Astrocyte of the hippocampus (primary cell): ENCODE measurements around the gene MTUS2.
"Not testable (repeated sequence)": the region's sequence is repeated elsewhere in the genome, so short reads cannot be mapped to it uniquely, and the experiment has no call there.

Source experiments
- DNase-seq: peaks from one replicate; pipeline ENCODE4 v3.0.0; 2011; ENCODE audit warnings: low read depth, low spot score

MTUS2 gene

GRCh38 chr13:29315847-29316246, 495.7 kb downstream of the MTUS2 start:
- no peak for DNase-seq

DNA sequence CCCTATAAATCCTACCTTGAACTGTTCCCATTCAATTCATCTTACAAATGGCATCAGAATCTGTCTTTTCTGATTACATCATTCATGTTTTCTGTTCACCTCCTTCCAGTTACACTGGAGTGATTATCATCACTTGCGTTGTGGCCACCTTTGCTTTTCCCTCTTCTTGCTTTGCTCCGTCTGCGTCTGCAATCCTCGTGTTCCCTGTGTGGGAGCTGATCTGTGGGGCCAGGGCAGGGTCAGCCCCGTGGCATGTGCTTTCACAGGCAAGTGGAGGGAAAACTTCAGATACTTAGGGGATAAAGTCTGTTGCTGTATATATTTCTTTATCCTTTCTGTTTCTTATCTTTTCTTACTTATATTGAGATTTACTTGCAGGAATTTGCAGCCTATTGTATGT, 497.7 kb downstream of the MTUS2 start:
- no peak for DNase-seq

DNA sequence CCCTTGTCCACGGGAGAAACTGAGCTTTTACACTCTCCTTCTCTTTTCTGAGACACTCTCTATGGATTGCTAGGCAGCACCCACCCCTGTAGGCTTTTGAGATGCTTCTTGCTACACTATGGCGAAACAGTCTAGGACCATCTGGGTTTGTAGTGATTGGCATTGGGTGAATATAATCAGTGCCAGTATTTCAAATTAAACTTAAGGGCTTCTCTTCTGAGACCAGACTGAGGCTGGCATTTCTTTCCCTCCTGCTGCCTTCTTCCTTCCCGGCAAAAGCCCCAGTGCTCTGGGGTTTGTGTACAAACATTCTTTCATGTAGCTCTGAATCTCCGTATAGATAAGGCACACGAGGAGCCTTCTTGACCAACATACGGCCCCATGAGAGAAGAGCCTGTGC, 498.6 kb downstream of the MTUS2 start:
- DNase-seq = no peak

GRCh38 chr13:29319451-29319850, 499.3 kb downstream of the MTUS2 start:
- no peak for DNase-seq

DNA sequence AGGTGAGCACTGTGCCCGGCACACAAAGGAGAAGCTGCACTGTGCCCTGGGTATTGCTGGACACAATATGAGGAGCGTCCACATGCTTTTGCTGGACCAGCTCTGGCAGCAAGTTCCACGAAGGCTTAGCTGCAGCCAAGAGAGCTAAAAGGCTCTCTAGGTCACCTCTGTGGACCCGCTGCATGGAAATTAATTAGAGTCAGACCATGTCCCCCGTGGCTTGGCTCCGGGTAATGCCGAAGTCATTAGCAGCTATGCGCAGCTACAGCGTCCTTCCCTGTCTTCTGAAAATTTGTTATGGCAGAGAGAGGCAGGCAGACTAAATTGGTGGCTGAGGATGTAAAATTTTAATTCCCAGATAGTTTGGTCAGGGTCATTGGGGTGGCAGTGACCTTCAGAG, 503.8 kb downstream of the MTUS2 start:
- no peak for DNase-seq

- no peak for DNase-seq
Observed at GRCh38 chr13:29324601-29325000, 504.5 kb downstream of the MTUS2 start.

- DNase-seq = no peak
Observed at GRCh38 chr13:29328501-29328900, 508.4 kb downstream of the MTUS2 start.

DNA sequence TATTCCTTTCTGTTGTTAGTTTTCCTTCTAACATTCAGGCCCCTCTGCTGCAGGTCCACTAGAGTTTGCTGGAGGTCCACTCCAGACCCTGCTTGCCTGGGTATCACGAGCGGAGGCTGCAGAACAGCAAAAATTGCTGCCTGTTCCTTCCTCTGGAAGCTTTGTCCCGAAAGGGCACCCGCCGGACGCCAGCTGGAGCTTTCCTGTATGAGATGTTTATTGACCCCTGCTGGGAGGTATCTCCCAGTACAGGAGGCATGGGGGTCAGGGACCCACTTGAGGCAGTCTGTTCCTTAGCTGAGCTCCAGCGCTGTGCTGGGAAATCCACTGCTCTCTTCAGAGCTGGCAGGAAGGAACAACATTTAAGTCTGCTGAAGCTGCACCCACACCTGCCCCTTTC, 516.2 kb downstream of the MTUS2 start:
- DNase-seq = no peak

DNA sequence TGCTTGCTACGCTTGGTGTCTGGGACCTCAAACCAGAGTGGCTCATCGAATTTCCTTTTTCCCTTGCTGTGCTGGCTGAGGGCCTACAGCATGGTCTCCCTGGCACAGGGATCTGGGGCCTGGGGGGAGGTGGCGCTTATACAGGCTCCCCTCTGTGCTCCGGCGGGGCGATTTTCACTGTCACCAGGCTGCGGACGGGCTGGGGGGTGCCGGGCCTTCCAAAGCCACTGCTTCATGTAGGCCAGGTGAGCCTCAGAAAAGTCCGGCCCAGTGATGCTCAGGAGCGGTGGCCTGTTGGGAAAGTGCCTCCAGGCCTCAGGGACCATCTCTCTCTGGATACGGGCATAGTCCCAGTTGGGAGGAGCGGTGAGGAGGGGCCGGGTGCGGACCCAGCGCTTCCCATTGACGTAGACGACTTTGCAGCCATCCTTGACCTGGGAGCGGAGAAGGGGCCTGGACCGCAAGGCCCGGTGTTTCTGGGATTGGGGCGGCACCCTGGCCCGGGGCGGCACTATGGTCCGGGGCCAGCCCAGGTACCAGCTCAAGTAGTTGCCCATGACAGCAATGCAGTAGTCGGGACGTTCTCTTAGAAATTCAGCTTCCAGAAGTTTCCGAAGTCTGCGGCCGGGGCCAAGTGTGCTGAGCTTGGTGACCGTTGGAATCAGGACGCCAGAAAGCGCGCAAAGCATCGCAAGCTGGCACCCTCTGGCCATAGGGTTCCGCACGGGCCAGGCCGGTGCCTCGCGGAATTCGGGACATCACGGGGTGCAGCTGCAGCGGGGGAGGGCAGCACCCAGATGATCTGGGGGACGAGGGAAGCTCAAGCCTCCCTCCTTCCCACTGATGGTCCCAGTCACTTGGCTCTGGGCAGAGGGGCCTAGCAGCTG, 519.5 kb downstream of the MTUS2 start:
- no peak for DNase-seq

DNA sequence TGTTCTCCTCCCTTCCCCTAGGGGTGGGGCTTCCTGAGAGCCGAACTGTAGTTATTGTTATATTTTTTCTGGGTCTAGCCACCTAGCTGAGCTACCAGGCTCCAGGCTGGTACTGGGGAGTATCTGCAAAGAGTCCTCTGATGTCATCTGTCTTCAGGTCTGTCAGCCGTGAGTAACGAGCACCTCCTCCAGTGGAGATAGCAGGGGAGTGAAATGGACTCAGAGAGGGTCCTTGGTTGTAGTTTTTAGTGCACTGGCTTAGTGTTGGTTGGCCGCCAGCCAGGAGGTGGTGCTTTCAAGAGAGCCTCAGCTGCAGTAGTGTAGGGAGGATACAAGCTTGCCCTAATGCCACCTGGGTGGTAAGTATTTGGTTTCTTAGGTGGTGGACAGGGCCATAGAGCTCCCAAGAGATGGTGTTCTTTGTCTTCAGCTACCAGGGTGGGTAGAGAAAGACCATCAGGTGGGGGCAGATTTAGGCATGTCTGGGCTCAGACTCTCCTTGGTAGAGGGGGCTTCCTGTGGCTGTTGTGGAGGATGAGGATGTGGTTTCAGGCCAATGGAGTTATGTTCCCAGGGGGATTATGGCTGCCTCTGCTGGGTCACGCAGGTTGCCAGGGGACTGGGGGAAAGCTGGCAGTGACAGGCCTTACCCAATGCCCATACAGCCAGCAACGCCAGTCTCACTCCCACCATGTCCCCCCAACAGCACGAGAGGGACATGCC, 525.9 kb downstream of the MTUS2 start:
- DNase-seq = not testable (repeated sequence)

DNA sequence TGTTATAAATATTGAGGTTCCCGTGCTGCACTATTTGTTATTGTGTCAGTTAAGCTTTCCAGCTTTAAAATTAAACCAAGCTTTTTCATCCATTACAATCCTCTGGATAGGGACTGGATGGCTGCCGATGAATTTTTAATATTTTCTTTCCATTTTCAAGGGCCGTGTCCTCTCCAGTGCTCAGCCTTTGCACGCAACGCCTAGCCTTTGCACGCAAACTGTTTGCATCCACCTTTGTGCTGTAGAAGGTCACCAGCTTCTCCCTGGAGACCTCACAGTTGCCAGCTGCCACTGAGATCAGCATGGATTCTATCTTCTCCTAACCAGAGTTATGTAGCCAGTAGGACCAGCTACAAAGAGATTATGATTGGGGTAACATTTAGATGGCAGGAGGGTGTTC, 534.9 kb downstream of the MTUS2 start:
- DNase-seq = no peak

- DNase-seq = no peak
Observed at GRCh38 chr13:29359181-29359580, 539.0 kb downstream of the MTUS2 start.

GRCh38 chr13:29361716-29362115, 541.6 kb downstream of the MTUS2 start:
- DNase-seq = no peak

DNA sequence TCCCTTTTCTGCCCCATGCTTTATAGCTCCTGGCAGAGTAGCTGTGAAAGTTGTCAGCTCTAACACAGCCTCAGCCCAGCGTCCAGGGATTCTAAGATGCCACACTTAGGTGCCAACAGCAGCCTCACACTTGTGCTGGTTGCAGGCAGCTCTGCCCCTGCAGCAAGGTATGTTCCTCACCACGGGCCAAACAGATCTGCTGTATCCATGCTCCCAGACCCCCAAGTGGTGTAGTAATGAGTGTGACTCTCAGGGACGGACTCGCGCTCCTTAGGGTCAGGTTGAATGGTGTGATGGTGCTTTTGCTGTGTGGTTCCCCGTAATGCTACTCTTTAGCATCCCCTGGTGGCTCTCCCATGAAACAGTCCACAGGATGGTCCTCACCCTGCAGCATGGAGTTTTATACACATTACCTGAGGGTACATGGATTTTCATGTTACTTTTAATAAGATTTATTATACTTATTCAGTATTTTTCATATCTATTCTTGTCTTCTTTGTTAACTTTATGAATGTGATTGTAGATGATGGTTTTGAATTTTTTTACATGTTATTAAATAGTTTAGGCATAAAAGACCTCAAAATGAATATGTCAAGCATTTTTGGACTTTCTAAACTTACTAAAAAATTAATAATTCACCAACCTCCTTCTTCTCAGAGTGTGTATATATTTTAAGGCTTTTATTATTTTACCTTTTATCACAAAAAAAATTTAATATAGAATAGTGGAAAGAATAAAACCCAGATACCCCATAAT, 542.9 kb downstream of the MTUS2 start:
- DNase-seq = peak; percentile 54

- peak; percentile 53 for DNase-seq
Observed at GRCh38 chr13:29369060-29369743, 549.1 kb downstream of the MTUS2 start.

DNA sequence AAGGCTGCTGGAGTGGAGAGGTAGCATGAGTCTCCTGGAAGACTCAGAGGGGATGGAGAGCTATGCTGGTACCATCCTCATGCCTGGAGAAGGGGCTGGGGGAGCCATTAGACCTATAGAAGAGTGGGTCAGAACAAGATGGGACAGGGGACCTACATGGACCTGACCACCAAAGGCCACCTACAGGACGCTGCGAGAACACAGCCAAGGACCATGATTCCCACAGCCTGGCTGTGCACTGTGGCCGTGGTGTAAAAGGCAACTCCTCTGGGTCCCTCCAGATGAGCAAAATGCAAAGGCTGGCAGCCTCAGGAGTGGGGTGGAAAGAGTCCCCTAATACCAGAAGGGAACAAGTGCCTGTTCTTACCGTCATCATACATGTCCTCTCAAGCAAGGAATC, 559.1 kb downstream of the MTUS2 start:
- DNase-seq = no peak

DNA sequence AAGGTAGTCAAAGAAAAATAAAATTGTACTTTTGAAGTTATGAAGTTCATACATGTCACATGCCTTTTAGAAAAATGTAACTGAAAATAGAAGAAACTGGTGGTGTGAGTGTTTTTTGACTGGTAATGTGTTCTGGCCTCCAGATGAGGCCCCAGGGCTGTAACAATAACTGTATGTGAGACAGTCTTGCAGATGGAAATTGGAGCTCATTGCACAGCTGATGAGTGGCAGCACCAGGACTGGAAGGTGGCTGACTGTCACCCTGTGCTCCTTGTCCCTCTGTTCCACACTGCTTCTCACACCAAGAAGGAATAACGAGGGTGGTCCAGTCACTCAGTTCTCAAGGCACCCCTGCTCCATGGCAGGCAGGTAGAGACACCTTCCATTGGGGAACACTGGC, 559.7 kb downstream of the MTUS2 start:
- no peak for DNase-seq

DNA sequence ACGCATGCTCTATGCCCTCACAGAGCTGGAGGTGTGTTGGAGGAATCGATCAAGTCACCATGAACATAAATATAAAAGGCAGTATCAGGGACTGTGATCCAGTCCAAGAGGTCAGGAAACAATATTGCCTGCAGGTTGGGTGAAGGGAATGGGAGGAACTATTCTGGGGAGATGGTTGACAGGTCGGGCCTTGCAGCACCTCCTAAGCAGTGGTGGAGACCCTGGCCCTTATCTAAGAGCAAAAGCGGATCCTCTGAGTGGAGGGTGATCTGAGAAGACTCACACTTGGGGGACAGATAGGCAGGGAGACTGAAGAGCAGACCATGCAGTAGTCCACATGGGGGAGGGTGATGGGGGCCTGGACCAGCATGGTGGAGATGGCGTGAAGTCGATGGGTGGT, 561.9 kb downstream of the MTUS2 start:
- no peak for DNase-seq

- no peak for DNase-seq
Observed at GRCh38 chr13:29383476-29383875, 563.3 kb downstream of the MTUS2 start.

GRCh38 chr13:29384466-29384865, 564.3 kb downstream of the MTUS2 start:
- DNase-seq = no peak

DNA sequence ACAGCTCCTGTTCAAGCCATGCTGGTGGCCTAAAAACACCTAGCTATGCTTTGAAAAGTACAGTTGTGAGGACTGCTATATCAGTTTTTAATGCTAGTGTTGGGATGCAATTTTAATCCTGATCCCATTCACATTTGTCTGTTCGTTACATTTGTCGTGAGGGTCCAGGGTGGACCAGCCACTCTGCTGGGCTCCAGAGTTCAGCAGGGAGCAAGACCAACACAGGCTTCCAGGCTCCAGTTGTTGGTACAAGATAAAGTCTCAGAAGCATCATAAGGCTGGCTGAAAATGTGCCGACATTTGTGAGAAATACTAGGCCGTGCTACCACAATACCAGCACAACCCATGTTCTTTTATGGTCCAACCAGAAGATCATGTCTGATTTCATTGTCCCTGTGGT, 564.7 kb downstream of the MTUS2 start:
- no peak for DNase-seq

GRCh38 chr13:29386246-29386645, 566.1 kb downstream of the MTUS2 start:
- DNase-seq = no peak
